Mammary epithelial cell (primary cell): ENCODE measurements around the gene PAPPA2.

Experiments
- CTCF ChIP-seq, 2 donors: IDR thresholded peaks in 1 of 2; conservative IDR thresholded peaks in 1 of 2; 2 replicates each; pipeline ENCODE4 v1.5.1; 2011 to 2012; ENCODE audit warnings: inconsistent platforms in 2 of 2, low read length in 2 of 2, mild to moderate bottlenecking in 2 of 2, control low read depth in 1 of 2, low read depth in 1 of 2; ENCODE audit not compliant: insufficient read depth in 1 of 2; ENCODE audit errors: extremely low read depth in 1 of 2
- EZH2 ChIP-seq: IDR thresholded peaks from 2 replicates; pipeline ENCODE4 v1.6.1; 2012; ENCODE audit warnings: low read length, inconsistent platforms, borderline replicate concordance

GRCh38 chr1:176803596-176803995, 340.6 kb downstream of the PAPPA2 start:
- no peak for TF ChIP-seq CTCF (conservative IDR thresholded peaks at IDR 0.05 in 1 of 2, IDR thresholded peaks at IDR 0.05 in 1 of 2; ENCODE audit: extremely low read depth in 1 of 2, insufficient read depth in 1 of 2, low read depth in 1 of 2, low read length in 2 of 2)
- no peak for TF ChIP-seq EZH2
